WTC11 (cell line): Measurements from ENCODE around the gene CARMIL3. TPM values are rescaled to one million over a fixed set of nuclear protein-coding genes. Genes with fewer than 3 reads are reported as not detected.

Source experiments
- ATAC-seq: fragments of 200-7000 bp; cut with Tn5 transposase; 2 replicates; pipeline ENCODE4 v1.10.0; 2021; ENCODE audit warnings: mild to moderate bottlenecking, moderate library complexity
- CTCF ChIA-PET: fragments of 300-600 bp; sonication (Branson Sonifier 250); formaldehyde crosslinking; loops from one replicate; lab custom pipeline; 2021; ENCODE audit warnings: antibody characterized with exemption; lab: Charles Lee
- POLR2A ChIA-PET: fragments of 350-600 bp; sonication (Branson Sonifier 250); formaldehyde crosslinking; loops from one replicate; lab custom pipeline; 2021; ENCODE audit warnings: antibody characterized with exemption; lab: Charles Lee
- DNase-seq: peaks from one replicate; pipeline ENCODE4 v3.0.0; 2021; ENCODE audit warnings: low spot score
- H3K27ac Mint-ChIP-seq: 2 replicates; pipeline ENCODE4 v1.8.0; 2021; ENCODE audit warnings: mixed read lengths
- H3K27me3 Mint-ChIP-seq: 2 replicates; pipeline ENCODE4 v1.8.0; 2021; ENCODE audit warnings: low read depth, mild to moderate bottlenecking, moderate library complexity, mixed read lengths
- H3K36me3 Mint-ChIP-seq: 2 replicates; pipeline ENCODE4 v1.8.0; 2021; ENCODE audit warnings: mixed read lengths
- H3K4me1 Mint-ChIP-seq: 2 replicates; pipeline ENCODE4 v1.8.0; 2022; ENCODE audit warnings: mixed read lengths
- H3K4me3 Mint-ChIP-seq: 2 replicates; pipeline ENCODE4 v1.8.0; 2021; ENCODE audit warnings: mild to moderate bottlenecking, moderate library complexity, mixed read lengths
- H3K9me3 Mint-ChIP-seq: 2 replicates; pipeline ENCODE4 v1.8.0; 2021; ENCODE audit warnings: mixed read lengths
- E2F5 ChIP-seq: sonication (generic); formaldehyde crosslinking; IDR thresholded peaks from 2 replicates; pipeline ENCODE4 v1.8.1; 2022; ENCODE audit warnings: mild to moderate bottlenecking, moderate library complexity, missing genetic modification reagents
- ELF4 ChIP-seq: sonication (generic); formaldehyde crosslinking; IDR thresholded peaks from 2 replicates; pipeline ENCODE4 v1.8.1; 2022; ENCODE audit warnings: low read depth, mild to moderate bottlenecking, moderate library complexity, missing genetic modification reagents
- ESRRA ChIP-seq: sonication (generic); formaldehyde crosslinking; IDR thresholded peaks from 2 replicates; pipeline ENCODE4 v1.8.1; 2022; ENCODE audit warnings: mild to moderate bottlenecking, missing genetic modification reagents, borderline replicate concordance
- FOXP4 ChIP-seq: sonication (generic); formaldehyde crosslinking; IDR thresholded peaks from 2 replicates; pipeline ENCODE4 v1.8.0; 2022; ENCODE audit warnings: mild to moderate bottlenecking, missing genetic modification reagents
- JAZF1 ChIP-seq: fragments of 250-450 bp; sonication (Bioruptor Pico); IDR thresholded peaks from 2 replicates; pipeline ENCODE4 v1.9.0; 2021; ENCODE audit warnings: moderate library complexity, mild to moderate bottlenecking, inconsistent platforms
- NFATC4 ChIP-seq: fragments of 250-450 bp; sonication (Bioruptor Pico); IDR thresholded peaks from 2 replicates; pipeline ENCODE4 v1.9.0; 2021; ENCODE audit warnings: mild to moderate bottlenecking
- SMAD4 ChIP-seq: sonication (generic); formaldehyde crosslinking; IDR thresholded peaks from 2 replicates; pipeline ENCODE4 v1.8.0; 2022; ENCODE audit warnings: mild to moderate bottlenecking, missing genetic modification reagents
- TEAD1 ChIP-seq: sonication (generic); formaldehyde crosslinking; IDR thresholded peaks from 2 replicates; pipeline ENCODE4 v1.8.0; 2022; ENCODE audit warnings: mild to moderate bottlenecking, missing genetic modification reagents
- ZBTB21 ChIP-seq: sonication (generic); formaldehyde crosslinking; IDR thresholded peaks from 2 replicates; pipeline ENCODE4 v1.8.1; 2023; ENCODE audit warnings: mild to moderate bottlenecking, missing genetic modification reagents, borderline replicate concordance
- ZNF121 ChIP-seq: sonication (generic); formaldehyde crosslinking; IDR thresholded peaks from 2 replicates; pipeline ENCODE4 v1.8.0; 2023; ENCODE audit warnings: missing genetic modification reagents
- ZNF317 ChIP-seq: sonication (generic); formaldehyde crosslinking; IDR thresholded peaks from 2 replicates; pipeline ENCODE4 v1.8.1; 2023; ENCODE audit warnings: low read depth, mild to moderate bottlenecking, moderate library complexity, missing genetic modification reagents, borderline replicate concordance
- ZNF396 ChIP-seq: fragments of 250-450 bp; sonication (Bioruptor Pico); IDR thresholded peaks from 2 replicates; pipeline ENCODE4 v1.8.0; 2021; ENCODE audit warnings: mild to moderate bottlenecking, moderate library complexity, borderline replicate concordance
- ZNF425 ChIP-seq: fragments of 250-450 bp; sonication (Bioruptor Pico); conservative IDR thresholded peaks from 2 replicates; pipeline ENCODE4 v1.9.0; 2021; ENCODE audit warnings: mild to moderate bottlenecking
- total RNA-seq: library from RNA; stranded (reverse); gene quantifications from 3 replicates; pipeline ENCODE4 v1.2.3, GENCODE V29; 2021
- TF ChIP-seq, protein P1 (sequence below): fragments of 250-450 bp; sonication (Bioruptor Pico); IDR thresholded peaks from 2 replicates; pipeline ENCODE4 v1.9.0; 2021; ENCODE audit warnings: moderate library complexity, mild to moderate bottlenecking, inconsistent platforms, borderline replicate concordance

Gene CARMIL3
- total RNA-seq, 1 experiment from 2014 or later, result 13.0 TPM

DNA sequence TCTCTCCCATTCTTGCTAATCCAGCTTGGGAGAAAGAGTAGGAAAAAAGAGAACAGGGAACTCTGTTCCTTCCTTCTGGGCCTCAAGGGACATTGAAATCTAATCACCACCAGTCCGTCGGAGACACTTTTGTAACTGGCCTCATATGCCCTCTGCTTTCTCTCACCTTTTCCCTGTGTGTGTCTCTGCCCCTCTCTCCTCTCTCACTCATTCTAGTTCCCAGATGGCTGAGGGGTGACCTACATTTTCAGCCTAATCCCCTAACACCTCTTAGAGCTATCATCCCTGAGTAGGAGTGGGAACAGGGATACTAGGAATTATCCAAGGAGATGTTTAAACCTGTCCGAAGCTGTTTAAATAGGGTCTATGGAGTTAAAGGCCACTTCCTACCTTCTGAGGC is 33.4 kb downstream of the CARMIL3 start:
- ATAC-seq (no peak), DNase-seq (no peak)
- Mint-ChIP-seq H3K4me3 (no peak overlapping the region), H3K4me1 (peaks cover 19% of the 10 kb centered on the region), H3K36me3 (no peaks in the 10 kb centered on the region), H3K27ac (no peak overlapping the region), H3K9me3 (no peaks in the 10 kb centered on the region)
- no peak for TF ChIP-seq TEAD1 (CRISPR knock-in tag)
- TF ChIP-seq, all 79 proteins: peak for 0
- ChIA-PET CTCF (interaction anchor here (1.2 to 2.7 kb wide), 3 partner anchors 24 to 76 kb away, joined by 3 to 17 read pairs (median 7); partner anchors contain the start of gene IRF9), POLR2A (interaction anchor here (0.6 kb wide), 1 partner anchor 9 kb away, joined by 3 read pairs; the partner anchor contains the start of gene PCK2)
- H3K27me3 Mint-ChIP-seq, result peaks cover 25% of the 10 kb centered on the region

GRCh38 chr14:24086193-24086955 is 34.6 kb downstream of the CARMIL3 start:
- no peak overlapping the region for H3K27ac Mint-ChIP-seq
- no peaks in the 10 kb centered on the region for H3K36me3 Mint-ChIP-seq
- no peak overlapping the region for H3K4me3 Mint-ChIP-seq
- no peak for TF ChIP-seq SMAD4 (CRISPR knock-in tag)
- no peak for TF ChIP-seq ELF4 (CRISPR knock-in tag)
- no peak for TF ChIP-seq ZNF121 (CRISPR knock-in tag)
- no peak for TF ChIP-seq NFATC4 (CRISPR knock-in tag)
- ATAC-seq (no peak), DNase-seq (no peak)
- ChIA-PET CTCF (interaction anchor here (1.2 to 2.7 kb wide), 3 partner anchors 22 to 31 kb away, joined by 3 to 17 read pairs (median 7); no protein-coding TSS in a partner anchor), POLR2A (no interaction called here)
- H3K4me1 Mint-ChIP-seq, result peaks cover 17% of the 10 kb centered on the region
- peaks cover 24% of the 10 kb centered on the region for H3K27me3 Mint-ChIP-seq
- H3K9me3 Mint-ChIP-seq, result no peaks in the 10 kb centered on the region

GRCh38 chr14:24087004-24087403 is 35.2 kb downstream of the CARMIL3 start:
- H3K27ac Mint-ChIP-seq, result no peak overlapping the region
- H3K9me3 Mint-ChIP-seq, result no peaks in the 10 kb centered on the region

More at GRCh38 chr14:24087004-24087403, 35.2 kb downstream of the CARMIL3 start:
- ChIA-PET CTCF (interaction anchor here (1.2 to 2.7 kb wide), 3 partner anchors 22 to 31 kb away, joined by 3 to 17 read pairs (median 7); no protein-coding TSS in a partner anchor), POLR2A (no interaction called here)
- Mint-ChIP-seq H3K36me3 (no peaks in the 10 kb centered on the region), H3K27me3 (peaks cover 21% of the 10 kb centered on the region), H3K4me3 (no peak overlapping the region), H3K4me1 (peaks cover 14% of the 10 kb centered on the region)
- ATAC-seq, result no peak
- no peak for DNase-seq
- TF ChIP-seq ESRRA (CRISPR knock-in tag) (no peak), ZBTB21 (CRISPR knock-in tag) (no peak), E2F5 (CRISPR knock-in tag) (no peak), ZNF317 (CRISPR knock-in tag) (no peak), ZNF121 (CRISPR knock-in tag) (no peak), JAZF1 (CRISPR knock-in tag) (no peak), FOXP4 (CRISPR knock-in tag) (no peak), ZNF425 (CRISPR knock-in tag) (no peak), ELF4 (CRISPR knock-in tag) (no peak), ZNF396 (no peak)
- TF ChIP-seq, protein P1, sequence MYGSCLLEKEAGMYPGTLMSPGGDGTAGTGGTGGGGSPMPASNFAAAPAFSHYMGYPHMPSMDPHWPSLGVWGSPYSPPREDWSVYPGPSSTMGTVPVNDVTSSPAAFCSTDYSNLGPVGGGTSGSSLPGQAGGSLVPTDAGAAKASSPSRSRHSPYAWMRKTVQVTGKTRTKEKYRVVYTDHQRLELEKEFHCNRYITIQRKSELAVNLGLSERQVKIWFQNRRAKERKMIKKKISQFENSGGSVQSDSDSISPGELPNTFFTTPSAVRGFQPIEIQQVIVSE (CRISPR knock-in tag), result no peak
